HG03135 (cell line): ENCODE measurements around the gene USP49.

ENCODE experiments used
- ATAC-seq: cut with Tn5 transposase; IDR thresholded peaks from one replicate; pipeline ENCODE4 v1.9.1; 2021; ENCODE audit warnings: mild to moderate bottlenecking, moderate library complexity; ENCODE audit not compliant: unreplicated experiment

USP49 gene

GRCh38 chr6:41878246-41878645, 16.9 kb downstream of the USP49 start:
- no peak for ATAC-seq

GRCh38 chr6:41877051-41877680, 18.0 kb downstream of the USP49 start:
- ATAC-seq = no peak

GRCh38 chr6:41874741-41875140, 20.4 kb downstream of the USP49 start:
- ATAC-seq = no peak

GRCh38 chr6:41872147-41872546, 23.0 kb downstream of the USP49 start:
- ATAC-seq = no peak

- no peak for ATAC-seq
Observed at GRCh38 chr6:41871691-41872090, 23.5 kb downstream of the USP49 start.

GRCh38 chr6:41859356-41859755, 35.8 kb downstream of the USP49 start:
- ATAC-seq = no peak

- no peak for ATAC-seq
Observed at GRCh38 chr6:41858703-41859102, 36.5 kb downstream of the USP49 start.

GRCh38 chr6:41850861-41851260, 44.3 kb downstream of the USP49 start:
- ATAC-seq = no peak

GRCh38 chr6:41846666-41847237, 48.4 kb downstream of the USP49 start:
- ATAC-seq = no peak

GRCh38 chr6:41843178-41843577, 52.0 kb downstream of the USP49 start:
- ATAC-seq = no peak

- no peak for ATAC-seq
Observed at GRCh38 chr6:41840326-41840725, 54.8 kb downstream of the USP49 start.

- ATAC-seq = no peak
Observed at GRCh38 chr6:41836660-41837052, 58.5 kb downstream of the USP49 start.

- ATAC-seq = no peak
Observed at GRCh38 chr6:41836022-41836659, 59.0 kb downstream of the USP49 start.

- no peak for ATAC-seq
Observed at GRCh38 chr6:41832263-41832662, 62.9 kb downstream of the USP49 start.

- ATAC-seq = no peak
Observed at GRCh38 chr6:41826343-41827022, 68.7 kb downstream of the USP49 start.

GRCh38 chr6:41824571-41825569, 70.3 kb downstream of the USP49 start:
- no peak for ATAC-seq

- ATAC-seq = no peak
Observed at GRCh38 chr6:41823178-41823577, 72.0 kb downstream of the USP49 start.

GRCh38 chr6:41822021-41822420, 73.2 kb downstream of the USP49 start:
- ATAC-seq = no peak

GRCh38 chr6:41821266-41821665, 73.9 kb downstream of the USP49 start:
- no peak for ATAC-seq

- no peak for ATAC-seq
Observed at GRCh38 chr6:41818271-41819054, 76.7 kb downstream of the USP49 start.
